ENCODE data around the gene GADL1.

The GADL1 gene

DNA sequence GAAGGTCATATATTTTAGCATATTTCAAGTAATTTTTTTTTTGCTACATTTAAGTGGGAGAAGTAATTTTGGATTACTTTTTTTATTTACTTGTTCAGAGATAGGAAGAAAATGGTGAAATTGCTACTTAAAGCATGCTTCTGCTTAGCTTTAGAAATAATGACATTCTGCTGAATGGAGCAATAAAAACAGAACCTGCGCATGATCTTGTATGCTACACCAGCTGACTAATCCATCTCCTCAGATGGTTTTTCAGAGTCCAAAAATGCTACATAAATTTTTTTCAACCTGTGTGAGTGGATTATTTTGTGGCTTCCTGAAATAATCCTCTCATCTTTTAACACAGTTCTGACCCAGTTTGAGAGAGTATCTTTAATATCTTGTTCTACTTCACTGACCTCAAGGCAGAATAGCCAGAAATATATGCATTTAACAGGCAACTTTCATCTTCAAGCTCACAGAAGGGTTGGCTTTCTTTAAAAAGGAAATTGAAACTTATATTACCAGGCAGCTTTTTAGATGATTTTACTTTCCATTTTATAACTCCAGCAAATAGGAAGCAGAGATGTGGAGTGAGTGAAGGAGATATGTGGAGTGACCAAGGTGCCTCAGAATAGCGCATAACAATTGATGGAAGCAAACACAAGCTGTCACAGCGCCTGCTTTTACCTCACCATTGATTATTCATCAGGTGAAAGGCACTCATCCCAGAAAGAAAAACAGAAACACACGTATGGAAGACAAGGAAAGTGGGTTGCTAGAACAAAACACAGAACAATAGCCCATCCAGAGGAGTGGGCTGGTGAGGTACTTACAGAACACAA lies 151.5 kb downstream of the GADL1 start:
- H3K4me3 ChIP-seq (ENCODE audit: low read length), result no peak overlapping the region
- DNase-seq (ENCODE audit: low read depth, low spot score), result no peak

DNA sequence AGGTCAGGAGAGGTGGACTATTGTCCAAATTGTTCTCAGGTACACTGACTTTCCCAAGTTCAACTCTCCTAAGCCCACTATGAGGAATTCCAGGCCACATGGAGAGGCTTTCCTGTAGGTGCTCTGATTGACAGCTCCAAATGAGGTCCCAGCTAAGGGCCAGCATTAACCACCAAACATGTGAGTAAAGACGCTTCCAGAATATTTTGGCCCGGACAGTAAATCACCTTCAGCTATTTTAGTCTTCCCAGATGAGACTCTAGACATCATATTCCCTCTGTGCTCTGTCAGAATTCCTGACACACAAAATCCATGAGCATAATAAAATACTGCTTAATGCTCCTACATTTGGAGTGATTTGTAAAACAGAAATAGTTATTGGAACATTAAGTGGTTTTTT lies 152.6 kb downstream of the GADL1 start:
- DNase-seq (ENCODE audit: low read depth, low spot score), result no peak
- H3K4me3 ChIP-seq (ENCODE audit: low read length), result no peak overlapping the region

DNA sequence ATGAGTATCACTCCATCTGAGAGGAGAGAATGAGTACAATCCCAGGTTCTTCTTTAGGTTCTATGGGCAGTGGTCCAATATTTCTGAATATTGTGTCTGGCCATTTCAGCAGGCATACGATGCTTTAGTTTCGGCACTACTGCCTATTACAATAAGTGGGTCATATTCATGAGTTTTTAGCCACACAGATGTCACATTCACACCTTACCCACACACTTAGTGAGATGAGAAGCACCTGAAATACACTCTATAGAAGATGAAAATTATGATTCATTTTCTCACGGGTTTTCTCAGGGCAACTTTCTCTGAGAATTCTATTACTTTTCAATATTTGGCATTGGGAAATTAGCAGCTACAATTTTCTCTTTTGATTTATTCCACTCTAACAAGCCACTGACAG lies 155.9 kb downstream of the GADL1 start:
- no peak overlapping the region for H3K4me3 ChIP-seq (ENCODE audit: low read length)
- no peak for DNase-seq (ENCODE audit: low read depth, low spot score)

DNA sequence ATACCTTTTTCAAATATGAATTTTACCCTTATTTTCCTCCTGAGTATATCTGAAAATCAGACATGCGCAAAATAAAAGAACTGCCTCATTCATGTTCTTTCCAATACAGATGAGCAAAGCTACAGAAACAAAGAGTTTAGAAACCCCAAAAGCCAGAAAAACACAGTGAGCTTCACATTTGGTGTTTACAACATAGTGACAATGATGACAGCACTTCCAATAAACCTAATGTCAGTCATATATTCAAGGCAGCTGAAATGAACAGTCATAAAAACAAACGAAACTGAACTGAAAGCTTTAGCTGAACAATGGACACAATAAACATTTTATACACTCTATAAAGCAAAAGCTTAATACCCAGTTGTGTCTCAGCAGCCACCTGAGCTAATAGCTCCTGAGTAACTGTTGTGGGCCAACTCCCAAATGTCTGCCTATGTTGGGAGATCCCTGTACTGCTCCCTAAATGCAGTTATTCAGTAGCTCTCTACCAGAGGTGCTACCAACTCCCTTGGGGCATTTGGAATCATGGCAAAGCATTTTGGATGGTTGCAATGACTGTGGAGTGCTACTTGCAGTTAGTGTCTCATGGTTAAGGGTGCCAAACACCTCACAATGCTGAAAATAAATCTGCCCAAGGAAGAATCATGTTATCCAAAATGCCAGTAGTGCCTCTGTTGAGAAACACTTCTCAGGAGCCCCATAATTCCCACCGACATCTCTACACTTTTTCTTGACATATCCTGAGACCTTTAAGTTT lies 156.5 kb downstream of the GADL1 start:
- no peak for DNase-seq (ENCODE audit: low read depth, low spot score)
- no peak overlapping the region for H3K4me3 ChIP-seq (ENCODE audit: low read length)

DNA sequence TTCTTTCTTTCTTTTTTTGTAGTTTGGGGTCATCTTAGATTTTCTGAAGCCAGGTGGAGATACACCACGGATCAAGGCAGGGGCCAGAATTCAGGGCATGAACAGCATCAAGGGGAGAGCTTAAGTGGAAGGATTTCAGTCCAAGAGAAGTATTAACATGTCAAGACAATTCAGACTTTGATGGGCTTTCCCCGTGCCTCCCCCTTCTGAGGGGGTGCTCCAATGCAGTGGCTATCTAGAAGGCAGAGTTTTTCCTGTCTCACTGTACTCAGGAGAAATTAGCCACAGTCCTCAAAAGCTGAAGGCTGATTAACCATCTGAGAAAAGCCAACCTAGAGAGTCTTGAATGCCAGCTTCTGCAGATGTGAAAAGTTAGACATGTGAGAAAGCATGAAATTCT lies 160.8 kb downstream of the GADL1 start:
- DNase-seq (ENCODE audit: low read depth, low spot score), result no peak
- no peak overlapping the region for H3K4me3 ChIP-seq (ENCODE audit: low read length)

DNA sequence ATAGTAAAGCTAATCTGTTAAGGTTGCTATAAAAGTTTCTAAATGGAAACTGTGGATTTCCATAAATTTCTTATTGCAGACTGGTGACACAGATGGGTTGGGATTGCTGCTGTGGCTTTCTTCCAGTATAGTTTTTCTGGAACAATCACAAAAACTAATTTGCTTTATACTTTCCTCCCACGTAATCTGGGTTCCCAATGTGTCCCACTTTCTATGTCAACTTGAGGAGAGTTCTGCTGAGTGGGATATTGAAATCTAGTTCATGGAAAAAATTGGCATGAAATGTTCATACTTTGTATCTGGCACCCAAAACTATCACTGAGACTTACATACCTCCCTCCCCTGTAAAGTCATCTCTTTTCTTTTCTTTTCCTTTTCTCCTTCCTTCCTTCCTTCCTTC lies 161.3 kb downstream of the GADL1 start:
- no peak overlapping the region for H3K4me3 ChIP-seq (ENCODE audit: low read length)
- DNase-seq (ENCODE audit: low read depth, low spot score), result no peak

DNA sequence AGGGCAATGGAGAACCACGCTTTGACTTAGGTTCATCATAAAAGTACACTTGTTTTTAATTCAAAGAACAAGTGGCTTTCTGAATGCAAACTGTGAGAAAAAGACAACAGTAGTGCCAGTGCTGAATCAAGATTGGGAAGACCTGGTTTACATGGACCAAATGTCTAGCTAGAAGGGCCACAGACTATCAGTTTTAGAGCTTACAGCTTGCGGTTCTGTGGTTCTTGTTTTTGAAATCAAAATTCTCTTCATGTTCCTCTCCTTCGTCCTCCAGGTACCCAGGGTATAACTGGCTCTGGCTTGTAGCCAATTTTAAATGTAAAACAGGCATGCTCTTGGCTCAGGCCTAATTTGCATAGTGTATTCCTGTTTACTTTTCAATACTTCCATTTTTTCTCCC lies 163.5 kb downstream of the GADL1 start:
- DNase-seq (ENCODE audit: low read depth, low spot score), result peak; percentile 25
- H3K4me3 ChIP-seq (ENCODE audit: low read length), result no peak overlapping the region

DNA sequence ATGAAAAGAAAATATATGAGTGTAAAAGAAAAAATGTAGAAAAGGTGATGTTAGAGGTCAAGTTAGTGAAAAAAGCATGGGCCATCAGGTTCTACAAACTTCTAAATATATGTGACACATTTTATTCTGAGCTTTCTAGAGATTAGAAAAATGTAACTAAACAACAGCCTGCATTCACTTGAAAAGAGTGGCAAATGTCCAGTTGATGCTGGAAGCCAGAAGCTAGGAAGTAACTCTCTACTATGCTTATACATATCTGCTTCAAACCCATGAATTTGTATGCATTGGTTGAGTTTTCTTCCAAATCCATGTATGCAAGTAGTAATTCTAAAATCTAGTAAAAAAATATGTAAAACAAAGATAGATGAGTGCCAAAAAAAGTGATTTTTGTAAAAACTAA lies 164.5 kb downstream of the GADL1 start:
- no peak overlapping the region for H3K4me3 ChIP-seq (ENCODE audit: low read length)
- no peak for DNase-seq (ENCODE audit: low read depth, low spot score)

DNA sequence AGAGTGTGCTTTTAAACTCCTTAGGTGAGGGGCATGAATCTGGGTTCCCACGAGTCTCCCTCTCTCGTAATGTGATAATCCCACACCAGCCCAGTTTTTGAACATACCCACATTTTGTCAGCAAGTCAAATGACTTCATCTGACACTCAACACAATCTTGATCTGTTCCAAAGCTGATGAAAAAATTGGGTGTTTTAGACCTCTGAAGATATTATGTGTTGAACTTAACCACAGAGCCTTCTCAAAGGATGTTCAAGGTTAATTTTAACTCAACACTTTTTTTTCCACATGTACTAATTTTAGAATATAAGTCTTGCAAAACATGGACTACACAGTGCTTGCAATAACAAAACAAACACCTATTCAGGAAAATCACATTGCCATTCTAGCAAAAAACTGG lies 164.9 kb downstream of the GADL1 start:
- DNase-seq (ENCODE audit: low read depth, low spot score), result peak; percentile 55
- H3K4me3 ChIP-seq (ENCODE audit: low read length), result no peak overlapping the region

DNA sequence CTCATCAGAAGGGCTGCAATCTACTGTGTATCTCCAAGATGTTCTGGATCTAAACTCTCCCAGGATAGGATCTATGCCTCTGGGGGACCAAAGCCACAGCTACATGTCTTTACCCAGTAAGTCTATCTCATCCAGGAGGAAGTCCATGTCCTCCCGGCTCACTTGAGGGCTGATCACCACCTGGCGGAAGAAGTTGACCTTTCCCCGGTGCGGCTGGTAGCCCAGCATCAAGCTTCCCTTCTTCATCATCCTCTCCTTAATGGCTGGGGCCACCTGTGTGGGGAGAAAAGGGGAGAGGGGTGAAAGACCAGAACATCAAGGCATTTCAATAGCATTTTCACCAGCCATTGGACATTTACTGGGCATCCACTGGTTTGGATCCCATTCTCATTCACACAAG lies 166.3 kb downstream of the GADL1 start:
- H3K4me3 ChIP-seq (ENCODE audit: low read length), result no peak overlapping the region
- DNase-seq (ENCODE audit: low read depth, low spot score), result no peak

DNA sequence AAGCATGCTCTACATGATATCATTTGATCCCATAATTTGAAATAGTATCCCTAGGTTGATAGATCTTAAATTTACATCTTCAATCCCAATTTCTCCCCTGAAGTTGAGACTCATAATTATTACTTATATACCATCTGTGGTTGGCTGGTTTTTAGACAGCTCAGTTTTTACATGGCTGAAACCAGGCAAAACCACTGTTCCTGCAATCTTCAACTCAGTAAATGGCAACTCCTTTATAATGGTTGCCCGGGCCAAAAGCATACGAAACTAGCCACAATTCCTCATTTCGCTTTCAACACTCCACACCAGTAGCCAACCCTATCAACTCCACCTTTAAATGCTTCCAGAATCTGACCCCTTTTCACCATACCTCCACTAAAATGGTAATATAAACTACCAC lies 169.6 kb downstream of the GADL1 start:
- no peak overlapping the region for H3K4me3 ChIP-seq (ENCODE audit: low read length)
- no peak for DNase-seq (ENCODE audit: low read depth, low spot score)

DNA sequence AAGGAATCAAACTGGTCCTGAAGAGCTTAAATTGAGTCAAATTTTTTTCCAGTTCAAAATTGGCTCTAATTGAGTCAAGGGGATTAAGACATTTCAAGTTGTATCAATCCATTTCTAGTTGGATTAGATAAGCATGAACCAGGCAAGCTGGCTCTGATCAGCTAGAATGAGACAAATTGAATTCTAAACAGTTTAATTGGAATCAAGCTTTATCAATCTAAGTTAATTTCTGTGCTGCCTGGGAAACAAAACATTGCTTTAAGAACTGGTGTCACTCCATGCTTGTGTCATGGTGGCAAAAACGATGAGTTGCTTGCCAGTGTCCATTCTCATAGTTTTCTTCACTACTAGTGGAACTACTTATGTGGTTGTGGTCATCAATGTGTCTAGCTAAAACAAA lies 171.2 kb downstream of the GADL1 start:
- no peak for DNase-seq (ENCODE audit: low read depth, low spot score)

DNA sequence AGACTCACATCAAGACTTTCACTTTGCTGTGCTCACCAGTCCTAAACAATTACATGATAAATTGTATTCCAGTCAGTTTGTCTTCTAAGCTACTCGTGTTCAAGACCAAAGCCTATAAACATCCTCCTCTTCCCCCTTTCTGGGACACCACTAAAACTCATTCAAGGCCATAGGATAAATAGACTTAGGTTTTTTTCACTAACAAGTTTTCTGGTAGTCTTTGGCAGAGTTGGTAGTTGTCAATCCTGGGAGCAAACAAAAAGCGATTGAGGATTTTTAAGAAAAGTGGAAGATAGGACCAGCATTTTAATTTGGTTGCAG lies 173.2 kb downstream of the GADL1 start:
- no peak for DNase-seq (ENCODE audit: low read depth, low spot score)
- H3K4me3 ChIP-seq (ENCODE audit: low read length), result no peak overlapping the region

More for the DNA sequence above, 171.2 kb downstream of the GADL1 start:
- no peak overlapping the region for H3K4me3 ChIP-seq (ENCODE audit: low read length)

DNA sequence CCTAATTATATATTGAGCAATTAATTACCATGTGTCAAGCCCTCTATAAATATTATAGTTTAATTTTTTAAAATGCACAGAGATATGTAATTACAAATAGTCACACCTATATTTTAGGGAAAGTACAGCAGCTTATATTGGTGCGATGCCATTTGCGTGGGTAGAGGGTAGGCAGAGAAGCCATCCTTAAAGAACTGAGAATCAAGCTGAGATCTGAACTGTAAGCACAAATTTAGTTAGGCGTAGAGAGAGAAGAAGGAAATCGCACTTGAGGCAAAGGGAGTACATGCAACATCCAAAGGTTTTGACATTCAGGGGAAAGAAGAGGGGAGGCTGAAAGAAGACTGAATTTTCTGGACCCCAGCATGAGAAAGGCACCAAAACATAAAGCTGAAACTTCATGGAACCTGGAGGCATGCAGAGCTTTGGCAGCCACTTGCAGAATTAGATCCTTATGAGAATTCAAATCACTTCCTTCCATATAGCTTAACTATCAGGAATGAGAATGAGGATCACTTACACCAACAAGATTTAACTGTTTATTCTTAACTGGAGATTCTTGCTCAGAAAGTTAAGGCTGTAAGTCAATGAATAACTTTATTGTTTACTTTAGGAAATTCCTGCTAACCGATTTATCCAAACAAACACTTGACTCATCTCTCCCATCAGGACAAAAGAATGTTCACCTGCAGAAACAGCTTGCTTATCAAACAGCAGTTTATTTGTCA lies 173.7 kb downstream of the GADL1 start:
- H3K4me3 ChIP-seq (ENCODE audit: low read length), result no peak overlapping the region
- DNase-seq (ENCODE audit: low read depth, low spot score), result no peak

DNA sequence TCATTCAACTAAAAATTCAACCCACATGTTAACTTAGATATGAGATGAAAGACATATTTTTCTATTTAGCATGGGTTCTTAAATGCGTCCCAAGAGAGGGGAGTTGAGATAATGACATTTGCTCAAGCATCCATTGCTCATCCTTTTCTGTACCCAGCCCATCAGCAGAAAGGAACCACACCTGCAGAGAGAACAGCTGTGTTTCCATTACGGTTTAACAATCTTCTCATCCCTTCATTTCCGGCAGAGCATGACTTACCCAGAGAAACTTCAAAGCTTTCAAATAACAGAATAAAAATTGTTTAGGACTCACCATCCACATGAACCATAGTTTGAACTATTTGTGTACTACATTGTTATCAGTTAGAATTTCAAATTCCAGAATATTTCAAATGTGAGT lies 174.9 kb downstream of the GADL1 start:
- peak; percentile 59 for DNase-seq (ENCODE audit: low read depth, low spot score)

DNA sequence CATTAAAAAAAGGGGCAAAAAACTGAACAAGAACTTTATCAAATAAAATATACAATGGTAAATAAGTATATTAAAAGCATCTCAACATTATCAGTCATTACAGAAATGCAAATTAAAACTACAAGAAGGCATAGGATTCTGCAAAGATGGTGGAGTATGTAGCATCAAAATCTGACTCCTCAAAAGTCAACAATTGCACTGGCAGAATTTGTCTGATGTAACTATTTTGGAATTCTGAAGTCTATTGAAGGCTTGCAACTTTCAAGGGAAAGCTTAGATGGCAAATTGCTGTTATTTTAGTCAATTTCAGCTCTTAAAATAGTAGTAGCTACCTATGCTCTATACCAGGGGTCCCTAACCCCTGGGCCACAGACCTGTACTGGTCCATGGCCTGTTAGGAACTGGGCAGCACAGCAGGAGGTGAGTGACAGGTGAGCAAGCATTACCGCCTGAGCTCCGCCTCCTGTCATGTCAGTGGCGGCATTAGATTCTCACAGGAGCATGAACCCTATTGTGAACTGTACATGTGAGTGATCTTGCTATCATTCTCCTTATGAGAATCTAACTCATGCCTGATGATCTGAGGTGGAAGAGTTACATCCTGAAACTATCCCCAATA lies 180.5 kb downstream of the GADL1 start:
- no peak overlapping the region for H3K4me3 ChIP-seq (ENCODE audit: low read length)
- no peak for DNase-seq (ENCODE audit: low read depth, low spot score)

More for the DNA sequence above, 174.9 kb downstream of the GADL1 start:
- H3K4me3 ChIP-seq (ENCODE audit: low read length), result no peak overlapping the region

DNA sequence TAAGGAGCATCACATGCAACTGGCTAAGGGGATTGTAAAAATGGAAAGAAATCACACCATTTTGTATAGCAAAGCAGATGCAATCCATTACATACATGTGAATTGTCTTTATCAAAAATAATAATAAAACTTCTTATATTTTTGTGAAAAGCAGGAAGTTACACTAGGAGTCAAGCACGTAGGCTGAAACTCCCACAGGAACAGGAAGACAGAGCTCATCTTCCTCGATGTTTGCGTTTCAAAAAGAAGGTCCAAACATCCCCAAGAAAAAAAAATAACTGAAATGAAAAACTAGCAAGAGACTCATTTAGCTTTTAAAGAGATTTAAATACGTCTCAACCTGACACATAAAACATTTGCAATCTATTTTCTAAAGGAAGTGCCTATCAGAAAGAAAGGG lies 181.5 kb downstream of the GADL1 start:
- DNase-seq (ENCODE audit: low read depth, low spot score), result no peak
- H3K4me3 ChIP-seq (ENCODE audit: low read length), result no peak overlapping the region

DNA sequence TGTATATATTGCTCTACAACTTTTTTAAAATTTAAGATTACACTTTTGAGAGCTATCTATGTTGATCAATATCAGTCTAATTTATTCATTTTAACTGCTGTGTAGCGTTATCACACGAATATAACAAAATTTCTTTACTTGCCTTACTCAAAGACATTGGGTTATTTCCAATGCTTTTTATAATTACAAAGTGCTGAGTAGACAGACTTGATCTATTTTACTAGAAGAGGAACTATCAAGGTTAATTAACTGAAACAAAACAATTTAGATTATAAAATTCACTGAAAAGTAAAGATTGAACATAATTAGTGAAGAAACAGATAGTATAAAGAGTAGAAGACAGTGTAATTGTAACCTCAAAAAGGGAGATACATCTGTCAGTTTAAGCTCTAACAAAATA lies 182.6 kb downstream of the GADL1 start:
- H3K4me3 ChIP-seq (ENCODE audit: low read length), result no peak overlapping the region
- no peak for DNase-seq (ENCODE audit: low read depth, low spot score)

DNA sequence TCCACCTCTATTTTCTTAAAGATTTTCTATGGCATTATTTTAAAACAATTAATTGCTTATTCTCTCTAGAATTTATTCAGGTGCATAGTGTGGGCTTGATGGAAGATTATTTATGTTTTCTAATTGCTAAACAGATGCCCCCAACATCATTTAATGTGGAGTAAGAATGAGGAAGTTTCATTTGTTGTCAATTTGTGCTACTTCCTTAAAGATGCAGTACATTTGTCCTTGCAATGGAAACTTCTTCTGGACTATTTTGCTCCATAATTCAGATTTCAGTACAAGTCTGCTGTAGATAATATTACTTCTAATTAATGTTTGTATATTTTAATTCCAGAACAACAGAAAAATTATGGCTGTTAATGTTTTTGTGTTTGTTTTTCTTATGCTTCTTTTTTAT lies 183.3 kb downstream of the GADL1 start:
- H3K4me3 ChIP-seq (ENCODE audit: low read length), result no peak overlapping the region
- DNase-seq (ENCODE audit: low read depth, low spot score), result no peak

DNA sequence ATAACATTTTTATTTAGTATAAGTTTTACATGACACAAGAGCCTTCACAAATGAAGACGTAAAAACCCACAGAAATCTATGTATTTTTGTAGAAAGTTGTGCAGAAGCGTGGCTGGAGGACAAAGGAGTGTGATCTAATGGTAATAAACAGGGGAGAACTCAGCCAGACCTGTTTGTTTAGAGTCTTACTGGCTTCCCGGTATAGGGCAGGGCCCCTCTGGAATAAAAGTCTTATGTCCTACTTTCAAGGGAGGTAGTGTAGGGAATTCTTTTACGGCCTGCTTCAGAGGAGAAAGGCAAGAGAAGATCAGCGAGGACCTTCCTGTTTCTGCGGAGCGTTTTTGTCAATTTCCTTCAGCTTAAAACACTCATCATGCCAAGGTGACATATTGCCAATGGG lies 184.4 kb downstream of the GADL1 start:
- no peak overlapping the region for H3K4me3 ChIP-seq (ENCODE audit: low read length)
- DNase-seq (ENCODE audit: low read depth, low spot score), result no peak
